CD1c-positive myeloid dendritic cell (primary cell): ENCODE data around the gene PITPNC1.

Experiments used
- DNase-seq: peaks from one replicate; pipeline ENCODE4 v3.0.0-alpha.2; 2016; ENCODE audit errors: extremely low spot score

PITPNC1 gene

DNA sequence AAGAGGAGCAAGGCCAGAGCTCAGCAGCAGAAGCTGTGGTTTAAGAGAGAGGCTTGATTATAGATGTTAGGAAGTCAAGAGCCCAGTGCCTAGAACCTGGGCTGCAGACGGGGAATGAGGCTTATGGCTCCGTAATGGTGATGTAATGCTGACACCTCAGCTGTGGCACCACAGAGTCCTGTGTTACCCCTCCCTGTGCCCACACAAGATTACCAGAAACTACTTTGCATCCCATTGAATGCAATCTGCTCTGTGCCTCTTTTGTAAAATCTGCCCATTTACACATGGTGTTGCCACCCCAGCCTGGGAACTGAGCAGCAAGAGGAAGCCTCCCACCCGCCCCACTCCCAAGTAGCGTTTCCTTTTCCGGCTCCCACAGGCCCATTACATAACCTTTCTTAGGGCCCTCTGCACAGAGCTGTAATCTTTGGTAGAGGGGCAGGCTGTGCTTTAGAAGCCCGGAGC lies 57.0 kb downstream of the PITPNC1 start:
- DNase-seq, result peak; percentile 90

DNA sequence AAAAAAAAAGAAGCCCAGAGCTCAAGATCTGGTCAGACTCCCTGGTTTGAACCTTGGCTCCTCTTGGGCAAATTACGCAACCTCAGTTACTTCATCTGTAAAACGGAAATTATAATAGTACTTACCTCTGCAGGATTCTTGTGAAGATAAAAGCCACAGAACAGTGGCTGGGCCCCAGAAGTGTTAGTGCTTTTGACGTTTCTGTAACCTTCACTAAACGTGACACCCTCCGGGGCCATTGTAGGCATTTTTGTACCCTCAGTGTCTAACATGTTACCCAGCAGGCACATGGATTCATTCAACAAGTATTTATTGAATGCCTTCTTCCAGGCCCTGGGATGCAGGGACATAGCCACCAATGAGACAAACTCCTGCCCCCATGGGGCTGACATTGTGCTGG lies 58.0 kb downstream of the PITPNC1 start:
- DNase-seq, result peak; percentile 86

DNA sequence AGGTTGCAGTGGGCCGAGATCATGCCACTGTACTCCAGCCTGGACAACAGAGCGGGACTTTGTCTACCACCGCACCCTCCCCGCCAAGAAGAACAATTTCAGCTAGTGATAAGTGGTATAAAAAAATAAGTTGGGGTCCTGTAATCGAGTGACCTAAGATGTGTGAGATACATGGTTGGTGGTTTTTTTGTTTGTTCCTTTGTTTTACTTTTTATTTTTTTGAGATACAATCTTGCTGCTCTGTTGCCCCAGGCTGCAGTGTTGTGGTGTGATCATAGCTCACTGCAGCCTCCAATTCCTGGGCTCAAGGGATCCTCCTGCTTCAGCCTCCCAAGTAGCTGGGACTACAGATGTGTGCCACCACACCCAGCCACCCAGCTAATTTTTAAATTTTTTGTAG lies 58.7 kb downstream of the PITPNC1 start:
- DNase-seq, result no peak

DNA sequence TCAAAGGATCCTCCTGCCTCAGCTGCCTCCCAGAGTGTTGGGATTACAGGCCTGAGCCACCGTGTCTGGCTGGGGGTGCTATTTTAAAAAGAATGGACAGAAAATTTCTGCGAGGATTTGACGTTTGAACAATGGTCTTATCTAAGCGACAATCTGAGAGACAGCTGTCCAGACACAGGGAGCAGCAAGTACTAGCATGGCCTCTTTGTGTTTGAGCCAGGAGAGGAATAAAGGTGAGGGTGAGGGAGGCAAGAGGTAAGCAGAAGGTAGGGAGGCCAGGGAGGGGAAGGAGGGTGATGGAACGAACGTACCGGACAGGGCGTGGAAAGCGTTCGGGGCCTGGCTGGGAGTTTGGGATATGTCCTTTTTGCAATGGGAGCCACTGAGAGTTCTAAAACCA lies 59.2 kb downstream of the PITPNC1 start:
- no peak for DNase-seq

DNA sequence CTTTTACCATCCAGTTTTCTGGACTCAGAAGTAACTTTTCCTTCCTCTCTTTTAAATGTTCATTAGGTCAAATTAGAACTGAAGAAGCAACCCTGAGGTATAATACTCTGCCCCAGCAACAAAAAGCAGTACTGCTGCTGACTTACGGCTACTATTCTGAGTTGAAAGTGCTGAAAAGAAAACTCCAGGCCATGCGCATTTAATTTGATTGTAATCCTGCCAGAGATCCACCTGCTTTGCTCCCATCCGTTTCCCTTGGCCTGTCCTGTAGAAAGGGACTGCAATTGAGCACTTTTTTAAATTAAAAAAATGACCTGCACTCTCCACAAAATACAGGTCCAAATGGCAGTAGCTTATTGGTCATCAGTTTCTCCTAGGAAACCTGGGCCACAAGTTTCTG lies 61.6 kb downstream of the PITPNC1 start:
- no peak for DNase-seq

DNA sequence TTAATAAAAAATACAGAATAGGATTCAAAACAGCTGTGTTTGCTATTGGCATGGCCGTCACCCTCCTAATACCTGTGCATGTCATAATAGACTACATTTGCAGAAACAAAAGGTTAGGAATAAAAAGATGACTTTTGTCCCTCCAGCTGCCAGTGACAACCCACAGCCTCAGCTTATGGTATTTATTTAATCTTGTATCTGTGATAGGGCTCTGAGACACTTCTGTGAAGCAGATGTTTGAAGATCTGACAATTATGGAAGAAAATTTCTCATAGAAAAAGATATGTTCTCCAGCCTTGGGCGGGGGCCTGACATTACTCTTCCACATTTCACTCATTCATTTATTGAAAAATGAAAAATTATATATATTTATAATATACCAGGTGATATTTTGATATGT lies 62.2 kb downstream of the PITPNC1 start:
- no peak for DNase-seq

DNA sequence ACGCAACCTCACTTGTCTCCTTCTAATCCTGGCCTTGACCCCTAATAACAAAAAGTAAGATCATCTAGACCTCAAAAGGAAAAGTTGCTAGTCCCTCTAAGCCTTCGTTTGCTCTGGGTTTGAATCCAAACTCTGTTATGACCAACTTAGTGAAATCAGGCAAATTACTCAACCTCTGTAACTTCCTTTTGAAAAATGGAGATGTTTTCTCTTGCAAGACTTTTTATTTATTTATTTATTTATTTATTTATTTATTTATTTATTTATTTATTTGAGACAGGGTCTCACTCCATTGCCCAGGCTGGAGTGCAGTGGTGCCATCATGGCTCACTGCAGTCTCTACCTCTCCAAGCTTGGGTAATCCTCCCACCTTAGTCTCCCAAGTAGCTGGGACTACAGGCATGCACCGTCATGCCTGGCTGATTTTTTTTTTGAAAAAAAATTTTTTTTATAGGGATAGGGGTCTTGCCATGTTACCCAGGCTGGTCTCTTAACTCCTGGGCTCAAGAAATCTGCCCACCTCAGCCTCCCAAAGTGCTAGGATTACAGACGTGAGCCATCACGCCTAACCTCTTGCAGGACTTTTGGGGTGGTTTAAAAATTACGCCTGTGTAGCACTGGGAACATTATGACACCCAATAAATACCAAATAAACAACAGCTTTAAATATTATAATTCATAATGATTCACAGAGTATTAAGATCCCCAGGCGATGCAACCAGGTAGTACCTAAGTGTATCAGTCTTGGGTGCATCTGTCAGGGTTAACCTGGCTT lies 63.4 kb downstream of the PITPNC1 start:
- DNase-seq, result peak; percentile 31

DNA sequence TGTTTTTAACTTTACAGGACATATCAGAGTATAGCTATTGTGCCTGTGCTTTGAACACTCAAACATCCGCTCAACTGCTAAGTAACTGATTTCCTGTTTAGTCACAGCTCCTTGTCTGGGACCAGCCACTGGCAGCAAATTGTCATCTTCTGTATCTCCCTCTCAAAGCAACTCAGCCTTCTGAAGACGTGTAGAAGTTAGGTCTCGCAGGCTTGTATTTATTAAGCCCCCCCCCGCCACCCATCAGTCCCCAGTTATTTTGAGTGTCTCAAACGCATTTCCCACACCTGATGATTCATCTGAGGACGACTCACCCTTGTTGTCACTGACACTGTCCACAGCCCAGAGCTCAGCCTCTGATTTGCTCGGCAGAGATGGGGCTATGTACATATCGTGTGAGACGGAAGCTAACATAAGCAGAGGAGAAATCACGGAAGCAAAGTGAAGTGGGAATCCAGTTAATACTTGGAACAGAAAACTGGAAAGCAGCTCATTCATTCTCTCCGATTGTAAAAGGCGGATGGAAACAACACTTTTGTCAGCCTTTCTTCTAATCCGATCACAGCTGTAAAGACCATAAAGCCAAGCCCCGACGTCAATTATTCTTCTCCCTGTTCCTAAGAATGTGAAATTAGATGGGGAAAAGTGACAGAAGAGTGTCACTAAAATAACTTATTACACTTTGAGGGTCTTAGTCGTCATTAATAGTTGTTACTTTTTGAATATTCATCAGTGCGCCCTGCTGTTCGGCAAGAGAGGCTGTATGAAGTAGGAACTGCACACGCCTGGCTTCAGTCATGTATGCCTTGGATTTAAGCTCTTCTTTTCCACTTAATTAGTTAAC lies 64.2 kb downstream of the PITPNC1 start:
- DNase-seq, result peak; percentile 61

DNA sequence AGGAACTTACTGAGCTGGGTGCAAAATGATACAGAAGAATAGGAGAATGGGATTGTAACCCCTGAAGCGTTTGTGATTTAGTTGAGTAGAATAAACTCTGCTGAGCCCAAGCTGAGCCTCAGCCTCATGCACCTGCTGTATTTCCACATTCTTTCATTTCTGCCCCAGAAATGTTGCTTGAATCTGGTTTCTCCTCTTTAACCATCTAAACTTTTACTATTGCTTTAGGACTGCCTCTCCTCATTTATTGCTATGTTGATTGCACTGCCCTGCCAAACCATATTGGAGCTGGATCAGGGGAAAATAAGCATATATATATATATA lies 64.8 kb downstream of the PITPNC1 start:
- no peak for DNase-seq

DNA sequence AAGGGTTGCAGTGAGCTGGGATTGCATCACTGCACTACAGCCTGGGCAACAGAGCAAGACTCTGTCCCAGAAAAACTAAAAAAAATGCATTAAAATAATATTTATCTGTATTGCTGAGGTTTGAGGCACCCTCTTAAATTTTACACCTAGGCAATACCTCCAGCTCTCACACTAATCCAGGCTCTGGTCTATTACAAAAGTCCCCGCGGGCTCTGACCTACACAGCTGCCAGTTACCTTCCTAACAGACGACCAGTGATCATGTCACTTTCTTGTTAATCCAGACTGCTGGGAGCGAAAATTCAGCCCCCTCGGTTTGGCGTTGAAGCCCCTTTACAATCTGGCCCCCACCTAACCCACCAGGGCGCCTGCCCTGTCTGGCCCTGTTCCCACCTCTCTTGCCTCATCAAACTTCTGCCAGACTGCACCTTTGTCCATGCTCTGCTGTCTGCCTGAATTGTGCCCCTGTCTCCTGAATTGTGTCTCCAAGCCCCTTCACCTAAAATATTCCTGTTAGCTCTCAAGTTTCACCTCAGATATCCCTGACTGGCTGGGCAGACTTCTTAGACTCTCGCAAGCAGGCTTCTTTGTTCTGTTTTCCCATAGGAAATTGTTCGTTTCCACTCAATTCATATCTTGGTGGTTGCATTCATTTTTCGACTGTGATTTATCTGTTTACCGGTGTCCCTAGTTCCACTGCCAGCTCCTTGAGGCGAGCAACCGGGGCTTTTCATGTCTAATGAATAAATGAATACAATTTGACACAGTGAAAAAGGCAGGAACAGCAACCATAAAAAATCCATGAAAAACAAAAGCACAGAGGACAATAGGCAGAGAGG lies 65.9 kb downstream of the PITPNC1 start:
- no peak for DNase-seq

DNA sequence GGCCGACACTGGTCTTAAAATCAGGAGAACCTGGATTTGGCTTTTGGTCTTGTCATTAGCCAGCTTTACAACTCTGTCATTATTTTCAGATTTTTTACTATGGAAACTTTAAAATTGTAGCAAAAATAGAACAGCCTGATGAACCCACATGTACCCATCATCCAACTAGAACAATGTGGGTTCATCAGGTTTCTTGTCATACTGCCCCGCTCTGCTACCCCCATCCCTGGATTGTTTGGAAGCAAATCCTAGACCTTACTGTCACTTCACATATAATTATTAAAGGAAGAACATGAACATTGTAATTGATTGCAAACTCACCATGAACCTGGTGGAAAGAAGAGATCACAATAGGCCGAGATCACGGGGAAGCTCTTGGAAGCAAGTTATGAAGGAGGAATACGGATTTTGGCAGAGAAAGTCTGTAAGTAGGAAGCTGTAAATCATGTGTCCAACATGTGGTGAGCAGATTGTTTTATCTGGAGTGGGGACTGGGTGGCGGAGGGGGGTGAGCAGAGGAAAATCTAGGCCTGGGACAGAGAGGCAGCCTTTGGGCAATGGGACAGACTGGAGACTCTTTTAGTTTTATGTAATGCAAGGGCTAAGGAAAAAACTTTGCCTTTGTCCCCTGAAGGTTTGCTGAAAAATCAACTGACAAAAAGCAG lies 67.0 kb downstream of the PITPNC1 start:
- no peak for DNase-seq

DNA sequence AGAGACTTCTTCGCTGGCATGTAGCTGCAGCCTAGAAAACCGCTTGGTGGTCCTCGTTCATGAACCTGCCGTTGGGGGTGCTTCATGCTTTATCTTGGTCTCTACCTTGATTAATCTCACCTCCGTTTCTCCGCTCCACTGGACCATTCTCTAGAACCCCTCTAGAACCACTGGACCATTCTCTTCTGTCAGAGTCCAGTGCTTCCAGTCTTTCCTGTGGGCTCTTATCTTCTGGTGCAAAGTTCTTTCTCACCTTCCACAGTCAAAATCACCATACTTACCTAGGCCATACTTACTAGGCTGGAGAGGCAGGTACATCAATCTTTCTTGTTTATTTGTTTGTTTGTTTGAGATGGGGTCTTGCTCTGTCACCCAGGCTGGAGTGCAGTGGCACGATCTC lies 71.4 kb downstream of the PITPNC1 start:
- no peak for DNase-seq

DNA sequence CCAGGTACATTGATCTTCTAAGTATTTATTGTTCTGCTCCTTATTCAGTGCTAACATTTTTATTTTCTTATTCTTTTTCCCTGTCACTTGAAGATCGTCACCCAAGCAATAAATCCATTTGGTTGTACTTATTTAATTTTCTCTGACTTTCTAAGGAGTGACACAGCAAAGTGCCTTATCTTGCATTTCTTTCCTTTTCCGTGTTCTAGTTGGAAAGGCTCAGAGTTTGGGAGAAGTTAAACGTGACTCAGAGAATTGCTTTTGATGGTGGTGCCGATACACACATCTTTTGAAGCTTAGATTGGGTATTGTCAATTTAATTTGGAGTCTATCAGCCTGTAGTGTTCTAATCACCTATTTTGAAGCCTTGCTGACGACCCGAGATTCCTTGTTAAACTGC lies 72.0 kb downstream of the PITPNC1 start:
- DNase-seq, result no peak

DNA sequence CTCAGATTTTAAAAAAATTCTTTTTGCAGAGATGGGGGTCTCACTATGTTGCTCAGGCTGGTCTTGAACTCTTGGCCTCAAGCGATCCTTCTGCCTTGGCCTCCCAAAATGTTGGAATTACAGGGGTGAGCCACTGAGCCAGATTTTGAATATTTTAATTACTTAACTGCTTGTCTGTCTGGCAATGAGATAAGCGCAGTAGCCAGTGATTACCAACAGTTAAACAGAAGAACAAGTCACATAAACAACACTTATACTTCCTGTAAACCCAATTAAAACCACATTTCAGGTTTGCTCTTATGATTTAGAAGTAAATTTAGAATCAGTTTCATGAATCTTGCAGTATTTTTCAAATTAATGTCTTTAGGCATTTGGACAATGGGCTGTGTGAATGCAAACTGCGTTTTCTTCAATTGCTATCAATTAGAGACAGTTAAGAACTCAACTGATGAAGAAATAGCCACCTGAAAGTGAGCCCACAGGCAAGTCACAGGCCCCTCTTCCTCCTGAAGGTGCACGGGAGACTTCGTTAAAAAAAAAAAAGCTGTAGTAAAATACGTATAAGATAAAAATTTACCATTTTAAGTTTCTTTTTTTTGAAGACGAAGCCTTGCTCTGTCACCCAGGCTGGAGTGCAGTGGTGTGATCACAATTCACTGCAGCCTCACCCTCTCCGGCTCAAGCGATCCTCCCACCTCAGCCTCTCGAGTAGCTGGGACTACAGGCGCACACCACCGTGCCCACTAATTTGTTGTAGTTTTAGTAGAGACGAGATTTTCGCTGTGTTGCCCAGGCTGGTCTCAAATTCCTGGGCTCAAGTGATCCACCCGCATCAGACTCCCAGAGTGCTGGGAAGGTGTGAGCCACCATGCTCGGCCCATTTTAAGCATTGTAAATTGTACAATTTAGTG lies 73.0 kb downstream of the PITPNC1 start:
- DNase-seq, result no peak

DNA sequence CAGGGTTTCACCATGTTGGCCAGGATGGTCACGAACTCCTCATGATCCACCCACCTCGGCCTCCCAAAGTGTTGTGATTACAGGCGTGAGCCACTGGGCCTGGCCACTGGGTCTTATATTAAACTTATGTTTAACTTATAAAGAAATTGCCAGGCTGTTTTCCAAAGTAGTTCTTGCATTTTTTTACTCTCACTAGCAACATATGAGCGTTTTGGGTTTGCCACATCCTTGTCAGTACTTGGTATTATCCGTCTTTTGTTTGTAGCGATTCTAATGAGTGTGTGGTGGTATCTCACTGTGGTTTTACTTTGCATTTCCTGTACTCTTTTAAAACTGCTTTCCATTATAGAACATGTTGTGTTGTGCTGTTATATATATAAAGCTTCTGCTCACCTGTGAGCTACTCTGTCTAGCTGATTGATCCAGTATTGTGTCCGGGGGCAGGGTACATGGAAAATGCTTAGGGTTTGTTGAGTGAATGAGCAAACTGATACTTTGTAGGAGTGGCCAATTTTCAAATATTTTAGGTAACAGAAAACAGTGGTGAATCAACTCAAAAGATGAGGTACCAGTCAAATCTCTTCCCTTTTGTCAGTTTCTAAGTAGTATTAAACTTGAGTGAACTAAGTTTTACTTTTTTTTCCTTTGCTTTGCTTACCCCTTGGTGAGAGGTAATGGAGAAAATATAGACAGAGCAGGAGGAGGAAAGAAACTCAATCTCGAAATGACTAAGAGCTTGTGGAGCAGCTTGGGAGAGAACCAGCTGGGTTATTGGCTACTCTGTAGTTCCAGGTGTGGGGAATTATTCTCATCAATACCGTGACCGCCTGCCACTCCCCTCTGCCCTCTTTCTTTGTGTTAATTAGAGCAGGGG lies 75.8 kb downstream of the PITPNC1 start:
- peak; percentile 38 for DNase-seq

DNA sequence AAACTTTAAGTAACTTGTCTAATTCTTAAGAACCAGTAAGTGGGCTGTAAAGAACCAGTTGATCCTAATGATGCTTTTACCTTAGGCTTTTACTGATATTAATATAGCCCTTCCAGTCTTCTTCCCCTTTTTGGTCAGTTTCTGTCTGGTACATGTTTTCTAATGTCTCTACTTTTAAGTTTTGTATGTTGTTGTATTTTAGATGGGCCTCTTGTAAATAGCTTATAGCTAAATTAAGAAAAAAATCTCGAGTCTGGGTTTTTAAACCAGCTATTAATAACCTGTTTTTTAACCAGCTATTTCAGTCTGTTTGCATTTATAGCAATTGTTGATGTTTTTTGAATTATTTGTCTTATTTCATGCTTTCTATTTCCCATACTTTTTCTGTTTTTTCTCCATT lies 79.0 kb downstream of the PITPNC1 start:
- DNase-seq, result no peak

DNA sequence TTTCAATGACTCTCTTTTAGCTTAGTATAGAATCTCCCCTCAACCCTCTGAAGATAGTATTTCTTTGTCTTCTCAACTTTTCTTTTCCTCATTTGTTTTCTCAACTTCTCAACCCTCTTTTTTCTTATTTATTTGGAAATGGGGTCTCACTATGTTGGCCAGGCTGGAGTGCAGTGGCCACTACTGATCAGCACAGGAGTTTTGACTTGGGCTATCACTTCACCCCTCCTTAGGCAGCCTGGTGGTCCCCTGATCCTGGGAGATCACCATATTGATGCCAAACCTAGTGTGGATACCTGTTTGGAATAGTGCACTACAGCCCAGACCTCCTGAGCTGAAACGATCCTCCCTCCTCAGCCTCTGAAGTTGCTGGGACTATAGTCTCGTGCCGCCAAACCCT lies 79.8 kb downstream of the PITPNC1 start:
- no peak for DNase-seq

DNA sequence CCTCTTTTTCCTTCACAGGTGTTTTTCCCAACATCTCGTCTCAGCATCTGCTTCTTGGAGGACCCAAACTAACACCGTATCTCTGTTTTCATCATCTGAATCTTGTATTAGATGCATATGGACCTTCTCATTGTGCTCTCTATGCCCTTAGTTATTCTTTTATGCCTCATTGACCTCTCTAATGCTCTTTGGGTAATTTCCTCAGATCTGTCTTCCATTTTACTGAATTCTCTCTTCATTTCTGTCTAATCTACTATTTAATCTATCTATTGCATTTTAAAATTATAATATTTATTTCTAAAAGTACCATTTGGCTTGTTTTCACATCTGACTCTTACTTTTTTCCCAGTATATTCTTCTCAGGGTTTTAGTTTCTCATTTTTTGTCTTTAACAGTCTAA lies 81.1 kb downstream of the PITPNC1 start:
- DNase-seq, result no peak

DNA sequence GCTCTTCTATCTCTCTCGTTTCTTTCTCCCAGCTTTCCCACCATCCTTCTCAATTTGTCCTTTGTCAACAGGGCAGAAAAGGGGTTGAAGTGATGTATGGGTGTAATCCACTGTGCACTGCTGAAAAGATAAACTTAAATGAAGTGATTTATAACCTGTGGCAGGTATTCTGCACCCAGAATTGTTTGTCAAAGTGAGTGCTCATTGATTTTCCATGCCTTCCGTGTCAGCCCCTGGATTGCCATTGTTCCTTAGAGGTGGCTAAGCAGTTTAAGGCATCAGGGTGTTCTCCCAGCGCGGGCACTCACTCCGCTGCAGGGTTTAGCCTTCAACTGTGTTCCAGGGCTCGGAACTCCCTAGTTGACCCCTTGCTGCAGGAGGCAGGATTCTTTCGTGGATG lies 82.9 kb downstream of the PITPNC1 start:
- no peak for DNase-seq
